HEK293 (cell line): ENCODE results near the gene SLC26A1.

Experiments
- CTCF ChIA-PET: fragments of 350-600 bp; formaldehyde crosslinking; extraction: SDS; loops from one replicate; lab custom pipeline; 2021; ENCODE audit warnings: antibody characterized with exemption; lab: Yijun Ruan, JAX
- POLR2A ChIA-PET: fragments of 300-600 bp; formaldehyde crosslinking; extraction: SDS; loops from one replicate; lab custom pipeline; 2020; ENCODE audit warnings: antibody characterized with exemption, inconsistent platforms; lab: Yijun Ruan, JAX
- H3K27ac ChIP-seq: fragments of 200-500 bp; sonication (Bioruptor generic); 2 replicates; pipeline ENCODE4 v1.5.1; 2014; ENCODE audit warnings: low read depth, low read length, control low read depth, inconsistent platforms; ENCODE audit errors: extremely low read depth
- H3K36me3 ChIP-seq, 2 experiments: fragments of 200-500 bp in 1 of 2; sonication (Bioruptor generic) in 1 of 2; 1 replicate in 1 of 2; 2 replicates in 1 of 2; pipeline ENCODE4 v1.5.1; 2014 to 2017; ENCODE audit warnings: inconsistent platforms in 2 of 2, low read length in 2 of 2; ENCODE audit not compliant: control insufficient read depth in 2 of 2, insufficient read depth in 1 of 2
- H3K4me1 ChIP-seq: fragments of 200-500 bp; sonication (Bioruptor generic); 2 replicates; pipeline ENCODE4 v1.5.1; 2014; ENCODE audit warnings: mild to moderate bottlenecking, low read length, inconsistent platforms; ENCODE audit not compliant: control insufficient read depth, insufficient read depth
- H3K4me3 ChIP-seq: 2 replicates; pipeline ENCODE4 v1.5.1; 2011; ENCODE audit warnings: low read depth, mild to moderate bottlenecking, control low read depth, low read length, moderate library complexity
- H3K9me3 ChIP-seq: fragments of 200-500 bp; sonication (Bioruptor generic); 2 replicates; pipeline ENCODE4 v1.5.1; 2014; ENCODE audit warnings: low read depth, low read length, inconsistent platforms; ENCODE audit not compliant: control insufficient read depth, insufficient read depth
- KLF1 ChIP-seq: fragments of 450-650 bp; formaldehyde crosslinking; IDR thresholded peaks from 2 replicates; pipeline ENCODE4 v1.5.1; 2016; ENCODE audit warnings: missing biosample characterization, missing genetic modification characterization
- REPIN1 ChIP-seq: fragments of 450-650 bp; formaldehyde crosslinking; IDR thresholded peaks from 2 replicates; pipeline ENCODE4 v1.5.1; 2017; ENCODE audit warnings: missing biosample characterization, missing genetic modification characterization, low read depth
- ZBTB8A ChIP-seq: fragments of 450-650 bp; formaldehyde crosslinking; IDR thresholded peaks from 2 replicates; pipeline ENCODE4 v1.5.1; 2016; ENCODE audit warnings: missing biosample characterization, missing genetic modification characterization
- ZEB2 ChIP-seq: fragments of 450-650 bp; formaldehyde crosslinking; IDR thresholded peaks from 2 replicates; pipeline ENCODE4 v1.5.1; 2016; ENCODE audit warnings: missing biosample characterization, missing genetic modification characterization
- ZFHX2 ChIP-seq: fragments of 450-650 bp; formaldehyde crosslinking; conservative IDR thresholded peaks from 2 replicates; pipeline ENCODE4 v1.5.1; 2016; ENCODE audit warnings: missing biosample characterization, missing genetic modification characterization
- ZNF223 ChIP-seq: fragments of 450-650 bp; formaldehyde crosslinking; IDR thresholded peaks from 2 replicates; pipeline ENCODE4 v1.5.1; 2016; ENCODE audit warnings: missing biosample characterization, missing genetic modification characterization
- ZNF239 ChIP-seq: fragments of 450-650 bp; formaldehyde crosslinking; IDR thresholded peaks from 2 replicates; pipeline ENCODE4 v1.5.1; 2016; ENCODE audit warnings: missing biosample characterization, missing genetic modification characterization
- ZNF248 ChIP-seq: fragments of 450-650 bp; formaldehyde crosslinking; IDR thresholded peaks from 2 replicates; pipeline ENCODE4 v1.5.1; 2017; ENCODE audit warnings: missing biosample characterization, missing genetic modification characterization
- ZNF366 ChIP-seq: fragments of 450-650 bp; formaldehyde crosslinking; conservative IDR thresholded peaks from 2 replicates; pipeline ENCODE4 v1.5.1; 2016; ENCODE audit warnings: missing biosample characterization, missing genetic modification characterization
- ZNF37A ChIP-seq: fragments of 450-650 bp; IDR thresholded peaks from 2 replicates; pipeline ENCODE4 v1.5.1; 2018; ENCODE audit warnings: missing biosample characterization, missing genetic modification characterization
- ZNF416 ChIP-seq: fragments of 450-650 bp; formaldehyde crosslinking; IDR thresholded peaks from 2 replicates; pipeline ENCODE4 v1.5.1; 2016; ENCODE audit warnings: missing biosample characterization, missing genetic modification characterization
- ZNF510 ChIP-seq: fragments of 450-650 bp; formaldehyde crosslinking; IDR thresholded peaks from 2 replicates; pipeline ENCODE4 v1.5.1; 2018; ENCODE audit warnings: mild to moderate bottlenecking, missing genetic modification characterization, missing biosample characterization; ENCODE audit not compliant: insufficient replicate concordance
- ZNF837 ChIP-seq: fragments of 450-650 bp; formaldehyde crosslinking; IDR thresholded peaks from 2 replicates; pipeline ENCODE4 v1.5.1; 2016; ENCODE audit warnings: missing biosample characterization, missing genetic modification characterization
- TF ChIP-seq, protein P1 (sequence below): fragments of 450-650 bp; formaldehyde crosslinking; IDR thresholded peaks from 2 replicates; pipeline ENCODE4 v1.5.1; 2016; ENCODE audit warnings: missing biosample characterization, missing genetic modification characterization
- TF ChIP-seq, protein P2 (sequence below): fragments of 450-650 bp; formaldehyde crosslinking; IDR thresholded peaks from 2 replicates; pipeline ENCODE4 v1.5.1; 2016; ENCODE audit warnings: missing biosample characterization, missing genetic modification characterization
- TF ChIP-seq, protein P3 (sequence below): fragments of 450-650 bp; formaldehyde crosslinking; IDR thresholded peaks from 2 replicates; pipeline ENCODE4 v1.5.1; 2016; ENCODE audit warnings: missing biosample characterization, missing genetic modification characterization

SLC26A1 gene

DNA sequence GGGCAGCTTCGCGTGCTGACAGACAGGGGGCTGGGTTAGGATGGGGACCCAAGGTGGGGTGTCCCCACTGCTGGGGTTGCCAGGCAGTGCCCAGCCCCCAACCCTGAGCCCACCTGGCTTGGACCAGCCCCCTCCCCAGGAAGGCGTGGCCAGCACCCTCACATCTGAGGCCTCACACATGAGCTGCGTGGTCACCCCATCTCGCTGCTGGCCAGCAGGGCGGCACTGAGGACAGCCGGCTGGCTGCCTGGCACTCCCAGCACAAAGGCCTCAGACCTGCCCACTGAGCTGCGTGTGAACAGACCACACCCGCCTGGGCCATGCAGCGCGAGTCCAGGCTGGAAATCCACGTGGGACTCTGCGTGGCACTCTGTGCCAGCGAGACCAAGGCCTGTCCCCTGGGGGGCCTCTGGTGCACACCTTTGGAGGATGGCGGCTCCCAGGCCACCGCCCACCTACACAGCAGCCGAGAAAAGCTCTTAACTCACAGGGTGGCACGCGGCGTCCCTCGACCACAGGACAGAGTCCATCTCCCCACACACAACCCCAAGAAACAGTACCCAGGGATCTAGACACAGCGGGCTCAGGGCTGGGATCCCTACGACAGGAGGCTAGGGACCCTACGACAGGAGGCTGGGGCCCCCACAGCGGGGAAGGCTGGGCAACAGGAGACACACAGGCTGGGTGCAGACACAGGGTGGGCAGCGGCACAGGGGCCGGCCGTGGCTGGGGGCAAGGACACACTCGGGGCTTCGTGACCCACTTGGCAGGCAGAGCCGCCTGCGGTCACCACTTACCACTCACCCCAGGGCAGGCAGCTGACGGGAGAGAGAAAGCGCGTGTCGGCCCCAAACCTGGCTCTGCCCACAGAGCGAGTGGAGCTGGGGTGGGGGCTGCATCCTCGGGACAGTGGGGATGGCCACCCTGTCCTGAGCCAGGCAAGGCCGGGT, 29.7 kb downstream of the SLC26A1 start (continued):
- no peak for TF ChIP-seq ZEB2 (tag by site-specific recombination)
- no peak for TF ChIP-seq ZNF239 (tag by site-specific recombination)
- no peak for TF ChIP-seq ZNF510 (tag by site-specific recombination)
- TF ChIP-seq, all 188 proteins: peak for 0

DNA sequence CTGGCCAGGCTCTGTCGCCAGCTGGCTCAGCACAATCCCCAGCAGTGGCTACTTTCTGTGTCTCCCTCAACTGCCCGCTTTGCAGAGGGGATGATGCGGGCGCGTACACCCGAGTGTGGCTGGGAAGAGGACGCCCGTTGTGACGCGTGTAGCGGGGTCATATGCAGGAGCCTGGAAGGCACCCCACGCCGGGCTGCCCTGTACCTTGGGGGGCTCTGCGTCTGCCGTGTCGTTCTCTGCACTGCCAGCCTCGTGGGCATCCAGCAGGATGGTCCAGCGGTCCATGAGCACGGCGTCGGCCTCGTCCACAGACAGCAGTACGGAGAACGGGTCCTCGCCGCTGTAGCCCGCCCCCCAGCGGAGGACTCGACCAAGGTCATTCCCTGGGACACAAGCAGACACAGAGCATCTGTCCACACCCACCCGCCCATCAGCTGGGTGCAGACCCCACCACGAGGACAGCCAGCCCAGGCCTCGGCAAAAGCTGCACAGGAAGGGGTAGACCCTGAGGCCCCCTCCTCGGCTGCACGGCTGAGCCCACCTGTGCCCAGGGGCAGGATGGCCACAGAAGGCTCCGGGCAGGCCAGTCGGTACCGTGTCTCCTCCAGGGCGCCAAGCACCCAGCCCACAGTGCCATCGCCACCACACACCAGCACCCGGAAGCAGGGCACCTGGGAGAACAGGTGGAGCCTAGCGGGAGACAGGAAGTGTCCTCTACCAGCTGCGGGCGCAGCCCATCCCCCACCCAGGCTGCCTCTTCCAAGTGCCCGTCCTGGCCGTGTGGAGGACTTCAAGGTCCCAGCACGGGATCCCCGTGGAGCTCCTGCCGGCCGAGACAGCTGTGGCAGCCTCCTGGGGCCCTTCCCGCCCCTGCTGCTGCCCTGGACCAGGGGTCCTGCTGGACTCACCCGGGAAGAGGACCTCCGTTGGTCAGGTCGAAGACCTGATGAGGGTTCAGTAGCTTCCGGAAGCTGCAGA, 30.7 kb downstream of the SLC26A1 start:
- no peak for TF ChIP-seq ZNF223 (tag by site-specific recombination)
- TF ChIP-seq, protein P1, sequence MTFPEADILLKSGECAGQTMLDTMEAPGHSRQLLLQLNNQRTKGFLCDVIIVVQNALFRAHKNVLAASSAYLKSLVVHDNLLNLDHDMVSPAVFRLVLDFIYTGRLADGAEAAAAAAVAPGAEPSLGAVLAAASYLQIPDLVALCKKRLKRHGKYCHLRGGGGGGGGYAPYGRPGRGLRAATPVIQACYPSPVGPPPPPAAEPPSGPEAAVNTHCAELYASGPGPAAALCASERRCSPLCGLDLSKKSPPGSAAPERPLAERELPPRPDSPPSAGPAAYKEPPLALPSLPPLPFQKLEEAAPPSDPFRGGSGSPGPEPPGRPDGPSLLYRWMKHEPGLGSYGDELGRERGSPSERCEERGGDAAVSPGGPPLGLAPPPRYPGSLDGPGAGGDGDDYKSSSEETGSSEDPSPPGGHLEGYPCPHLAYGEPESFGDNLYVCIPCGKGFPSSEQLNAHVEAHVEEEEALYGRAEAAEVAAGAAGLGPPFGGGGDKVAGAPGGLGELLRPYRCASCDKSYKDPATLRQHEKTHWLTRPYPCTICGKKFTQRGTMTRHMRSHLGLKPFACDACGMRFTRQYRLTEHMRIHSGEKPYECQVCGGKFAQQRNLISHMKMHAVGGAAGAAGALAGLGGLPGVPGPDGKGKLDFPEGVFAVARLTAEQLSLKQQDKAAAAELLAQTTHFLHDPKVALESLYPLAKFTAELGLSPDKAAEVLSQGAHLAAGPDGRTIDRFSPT (tag by site-specific recombination): peak; percentile 35; the same call in 1 of the 2 replicates
- H3K9me3 ChIP-seq: no peaks in the 10 kb centered on the region
- H3K27ac ChIP-seq: no peak overlapping the region
- no peaks in the 10 kb centered on the region for H3K4me1 ChIP-seq
- H3K4me3 ChIP-seq: no peak overlapping the region
- H3K36me3 ChIP-seq: peaks cover 0 to 81% of the 10 kb centered on the region in 2 experiments; a peak in 1 of 3 replicates
- ChIA-PET CTCF (no interaction called here), POLR2A (interaction anchor here (0.6 to 2.0 kb wide), 2 partner anchors 14 to 566 kb away, joined by 3 to 4 read pairs; no protein-coding TSS in a partner anchor)

DNA sequence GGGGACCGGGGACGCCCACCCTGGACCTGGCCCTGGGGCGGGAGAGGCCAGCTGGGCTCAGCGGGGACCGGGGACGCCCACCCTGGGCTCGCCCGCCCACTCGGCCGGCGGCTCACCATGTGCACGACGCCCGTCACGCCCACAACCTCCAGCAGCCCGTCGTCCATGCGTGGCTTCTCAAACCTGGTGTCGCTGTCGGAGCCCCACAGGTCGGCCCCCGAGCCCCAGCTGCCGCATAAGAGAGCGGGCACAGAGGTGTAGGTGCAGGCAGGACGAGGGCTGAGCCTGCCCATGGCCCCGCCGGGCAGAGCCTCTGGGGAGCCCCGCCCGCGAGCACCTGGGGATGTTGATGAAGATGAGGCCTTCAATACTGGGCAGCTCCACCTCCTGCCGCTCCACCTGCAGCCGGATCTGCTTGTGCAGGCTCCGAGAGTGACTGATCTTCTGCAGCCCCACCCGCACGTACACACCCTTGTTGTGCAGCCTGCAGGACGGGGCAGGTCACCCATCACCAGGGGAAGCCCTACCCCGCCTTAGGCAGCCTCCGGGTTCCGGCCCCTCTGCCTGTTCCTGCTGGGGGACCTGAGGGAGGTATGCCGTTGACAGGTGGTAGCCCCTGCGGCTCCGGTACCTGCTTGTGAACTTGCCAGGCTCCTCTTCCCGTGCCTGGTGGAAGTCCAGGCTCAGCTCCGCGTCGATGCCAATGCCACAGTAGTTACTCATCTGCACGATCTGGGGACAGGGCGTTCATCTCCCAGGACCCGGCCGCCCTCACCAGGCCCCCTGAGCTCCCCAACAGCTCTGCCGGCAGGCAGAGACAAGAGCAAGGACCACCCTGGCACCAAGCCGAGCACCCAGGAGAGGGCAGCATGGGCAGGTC, 31.6 kb downstream of the SLC26A1 start:
- CTCF ChIA-PET: no interaction called here
- POLR2A ChIA-PET: interaction anchor here (2.0 kb wide), 1 partner anchor 13 kb away, joined by 4 read pairs; no protein-coding TSS in a partner anchor
- Histone ChIP-seq H3K4me3 (no peak overlapping the region), H3K36me3 (peaks cover 0 to 78% of the 10 kb centered on the region in 2 experiments; a peak in 1 of 3 replicates), H3K9me3 (no peaks in the 10 kb centered on the region), H3K27ac (no peak overlapping the region), H3K4me1 (no peaks in the 10 kb centered on the region)
- TF ChIP-seq ZNF837 (tag by site-specific recombination) (no peak), REPIN1 (tag by site-specific recombination) (no peak), ZFHX2 (0 out of 2 replicates have a peak, but pooled peaks have one; percentile 6), ZBTB8A (tag by site-specific recombination) (no peak), KLF1 (tag by site-specific recombination) (peak; percentile 82), ZNF37A (tag by site-specific recombination) (no peak), ZNF366 (tag by site-specific recombination) (no peak), ZNF510 (tag by site-specific recombination) (no peak), ZNF248 (tag by site-specific recombination) (no peak), ZNF416 (tag by site-specific recombination) (no peak)
- TF ChIP-seq, protein P2, sequence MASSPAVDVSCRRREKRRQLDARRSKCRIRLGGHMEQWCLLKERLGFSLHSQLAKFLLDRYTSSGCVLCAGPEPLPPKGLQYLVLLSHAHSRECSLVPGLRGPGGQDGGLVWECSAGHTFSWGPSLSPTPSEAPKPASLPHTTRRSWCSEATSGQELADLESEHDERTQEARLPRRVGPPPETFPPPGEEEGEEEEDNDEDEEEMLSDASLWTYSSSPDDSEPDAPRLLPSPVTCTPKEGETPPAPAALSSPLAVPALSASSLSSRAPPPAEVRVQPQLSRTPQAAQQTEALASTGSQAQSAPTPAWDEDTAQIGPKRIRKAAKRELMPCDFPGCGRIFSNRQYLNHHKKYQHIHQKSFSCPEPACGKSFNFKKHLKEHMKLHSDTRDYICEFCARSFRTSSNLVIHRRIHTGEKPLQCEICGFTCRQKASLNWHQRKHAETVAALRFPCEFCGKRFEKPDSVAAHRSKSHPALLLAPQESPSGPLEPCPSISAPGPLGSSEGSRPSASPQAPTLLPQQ: no peak
- TF ChIP-seq, protein P3, sequence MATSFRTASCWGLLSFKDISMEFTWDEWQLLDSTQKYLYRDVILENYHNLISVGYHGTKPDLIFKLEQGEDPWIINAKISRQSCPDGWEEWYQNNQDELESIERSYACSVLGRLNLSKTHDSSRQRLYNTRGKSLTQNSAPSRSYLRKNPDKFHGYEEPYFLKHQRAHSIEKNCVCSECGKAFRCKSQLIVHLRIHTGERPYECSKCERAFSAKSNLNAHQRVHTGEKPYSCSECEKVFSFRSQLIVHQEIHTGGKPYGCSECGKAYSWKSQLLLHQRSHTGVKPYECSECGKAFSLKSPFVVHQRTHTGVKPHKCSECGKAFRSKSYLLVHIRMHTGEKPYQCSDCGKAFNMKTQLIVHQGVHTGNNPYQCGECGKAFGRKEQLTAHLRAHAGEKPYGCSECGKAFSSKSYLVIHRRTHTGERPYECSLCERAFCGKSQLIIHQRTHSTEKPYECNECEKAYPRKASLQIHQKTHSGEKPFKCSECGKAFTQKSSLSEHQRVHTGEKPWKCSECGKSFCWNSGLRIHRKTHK: no peak
- TF ChIP-seq, all 188 proteins: peak for 2
